HepG2 (cell line): ENCODE measurements around the gene COX14. TPM values are rescaled to one million over a fixed set of nuclear protein-coding genes. Genes with fewer than 3 reads are reported as not detected.

ENCODE experiments used
- KLF12 ChIP-seq: sonication (generic); formaldehyde crosslinking; IDR thresholded peaks from 2 replicates; pipeline ENCODE4 v1.4.0; 2020; ENCODE audit warnings: missing genetic modification reagents, borderline replicate concordance
- POLR2AphosphoS2 ChIP-seq: IDR thresholded peaks from 2 replicates; pipeline ENCODE4 v1.6.1; 2011; ENCODE audit warnings: low read depth, low read length, improper control_type of control experiment
- SAFB2 ChIP-seq: sonication (generic); formaldehyde crosslinking; IDR thresholded peaks from 2 replicates; pipeline ENCODE4 v1.5.1; 2020; ENCODE audit warnings: missing genetic modification reagents, low read depth, mild to moderate bottlenecking, borderline replicate concordance
- SIX4 ChIP-seq: sonication (generic); formaldehyde crosslinking; IDR thresholded peaks from 2 replicates; pipeline ENCODE4 v1.4.0; 2020; ENCODE audit warnings: missing genetic modification reagents
- ZC3H4 ChIP-seq: sonication (generic); formaldehyde crosslinking; IDR thresholded peaks from 2 replicates; pipeline ENCODE4 v1.4.0; 2020; ENCODE audit warnings: missing genetic modification reagents, borderline replicate concordance
- ZFP36L2 ChIP-seq: sonication (generic); formaldehyde crosslinking; IDR thresholded peaks from 2 replicates; pipeline ENCODE4 v1.4.0; 2020; ENCODE audit warnings: missing genetic modification reagents
- ZNF451 ChIP-seq: sonication (generic); formaldehyde crosslinking; IDR thresholded peaks from 2 replicates; pipeline ENCODE4 v1.5.0; 2020; ENCODE audit warnings: mild to moderate bottlenecking, missing genetic modification reagents
- ZNF598 ChIP-seq: sonication (generic); formaldehyde crosslinking; IDR thresholded peaks from 2 replicates; pipeline ENCODE4 v1.5.1; 2020; ENCODE audit warnings: mild to moderate bottlenecking, missing genetic modification reagents, borderline replicate concordance
- ZNF629 ChIP-seq: sonication (generic); formaldehyde crosslinking; conservative IDR thresholded peaks from 2 replicates; pipeline ENCODE4 v1.5.0; 2020; ENCODE audit warnings: missing genetic modification reagents
- polyA plus RNA-seq, 8 experiments: library from polyadenylated mRNA; depleted of rRNA in 3 of 8; stranded (reverse) in 7 of 8; unstranded in 1 of 8; fragments of >200 nt; fragmentation: Illumina TruSeq in 4 of 8; extraction: Trizol in 4 of 8; gene quantifications; 2 replicates each; pipeline versions ENCODE4 v1.2.1 to v1.2.3, GENCODE V29; 2011 to 2016; ENCODE audit warnings: low read depth in 4 of 8, missing spikeins in 1 of 8, mixed read lengths in 1 of 8; ENCODE audit not compliant: insufficient read depth in 1 of 8
- total RNA-seq, 5 experiments: library from RNA; depleted of rRNA; stranded (reverse); fragments of >200 nt; fragmentation: Illumina TruSeq; extraction: Trizol; gene quantifications; 2 replicates each; pipeline ENCODE4 v1.2.3, GENCODE V29; 2016; ENCODE audit warnings: low read depth in 1 of 5
- TF ChIP-seq, protein P1 (sequence below): sonication (generic); formaldehyde crosslinking; IDR thresholded peaks from 2 replicates; pipeline ENCODE4 v1.5.1; 2020; ENCODE audit warnings: missing genetic modification reagents, mild to moderate bottlenecking, borderline replicate concordance
- TF ChIP-seq, protein P2 (sequence below): sonication (generic); formaldehyde crosslinking; IDR thresholded peaks from 2 replicates; pipeline ENCODE4 v1.5.0; 2020; ENCODE audit warnings: mild to moderate bottlenecking, missing genetic modification reagents
- TF ChIP-seq, protein P3 (sequence below): sonication (generic); formaldehyde crosslinking; conservative IDR thresholded peaks from 2 replicates; pipeline ENCODE4 v1.4.0; 2020; ENCODE audit warnings: missing genetic modification reagents
- TF ChIP-seq, protein P4 (sequence below): sonication (generic); formaldehyde crosslinking; IDR thresholded peaks from 2 replicates; pipeline ENCODE4 v1.5.1; 2020; ENCODE audit warnings: mild to moderate bottlenecking, missing genetic modification reagents
- TF ChIP-seq, protein P5 (sequence below): sonication (generic); formaldehyde crosslinking; IDR thresholded peaks from 2 replicates; pipeline ENCODE4 v1.4.0; 2020; ENCODE audit warnings: missing genetic modification reagents, borderline replicate concordance

Gene COX14
- total and polyA plus RNA-seq, 2 of the 13 experiments (the other 11 are each of a cell fraction or from before 2014, with no cell fraction given) = 53.0 to 71.6 TPM

DNA sequence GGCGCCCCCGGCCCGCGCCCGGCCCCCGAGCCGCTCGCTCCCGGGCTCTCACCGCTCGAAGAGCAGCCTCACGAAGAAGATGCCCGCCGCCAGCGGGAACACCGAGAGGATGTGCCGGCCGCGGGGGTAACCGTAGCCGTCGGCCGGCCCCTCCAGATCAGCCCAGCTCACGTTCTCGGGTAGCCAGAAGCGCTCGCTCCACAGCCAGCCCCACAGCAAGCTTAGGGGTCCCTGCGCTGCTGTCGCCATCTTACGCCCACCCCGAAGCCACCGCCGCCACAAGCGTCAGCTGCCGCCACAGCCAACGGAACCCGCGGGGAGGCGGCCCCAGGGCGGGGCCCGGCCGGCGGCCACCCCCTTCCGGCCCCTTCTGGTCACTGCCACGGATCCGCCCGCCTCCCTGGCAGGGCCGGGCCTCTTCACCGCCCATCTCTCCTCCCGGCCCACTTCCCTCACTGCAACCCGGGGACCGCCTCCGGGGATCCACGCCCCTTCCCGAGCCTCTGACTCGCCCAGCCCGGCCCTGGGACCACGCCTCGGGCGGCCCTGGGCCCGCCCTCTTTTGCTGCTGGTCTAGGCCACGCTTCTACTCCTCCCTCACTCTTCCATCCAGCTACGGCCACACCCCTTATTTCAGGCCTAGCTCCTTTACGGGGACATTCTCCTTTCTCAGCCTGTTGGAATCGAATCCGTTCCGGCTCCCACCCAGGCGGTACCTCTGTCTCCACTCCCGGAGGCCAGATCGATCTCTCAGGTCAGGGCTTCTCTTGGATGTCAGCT lies 55.2 kb downstream of the COX14 start, which contains the start of gene CERS5 (continued):
- TF ChIP-seq, protein P1, sequence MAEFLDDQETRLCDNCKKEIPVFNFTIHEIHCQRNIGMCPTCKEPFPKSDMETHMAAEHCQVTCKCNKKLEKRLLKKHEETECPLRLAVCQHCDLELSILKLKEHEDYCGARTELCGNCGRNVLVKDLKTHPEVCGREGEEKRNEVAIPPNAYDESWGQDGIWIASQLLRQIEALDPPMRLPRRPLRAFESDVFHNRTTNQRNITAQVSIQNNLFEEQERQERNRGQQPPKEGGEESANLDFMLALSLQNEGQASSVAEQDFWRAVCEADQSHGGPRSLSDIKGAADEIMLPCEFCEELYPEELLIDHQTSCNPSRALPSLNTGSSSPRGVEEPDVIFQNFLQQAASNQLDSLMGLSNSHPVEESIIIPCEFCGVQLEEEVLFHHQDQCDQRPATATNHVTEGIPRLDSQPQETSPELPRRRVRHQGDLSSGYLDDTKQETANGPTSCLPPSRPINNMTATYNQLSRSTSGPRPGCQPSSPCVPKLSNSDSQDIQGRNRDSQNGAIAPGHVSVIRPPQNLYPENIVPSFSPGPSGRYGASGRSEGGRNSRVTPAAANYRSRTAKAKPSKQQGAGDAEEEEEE (CRISPR knock-in tag) = no peak
- TF ChIP-seq ZFP36L2 (CRISPR knock-in tag) (no peak), ZC3H4 (no peak), POLR2AphosphoS2 (no peak), ZNF598 (CRISPR knock-in tag) (no peak), ZNF451 (CRISPR knock-in tag) (peak; percentile 38; the same call in 1 of the 2 replicates), SAFB2 (CRISPR knock-in tag) (no peak; the same call in 1 of the 2 replicates), KLF12 (CRISPR knock-in tag) (peak; percentile 87; the same call in 1 of the 2 replicates), SIX4 (CRISPR knock-in tag) (no peak), ZNF629 (CRISPR knock-in tag) (no peak)
- TF ChIP-seq, protein P2, sequence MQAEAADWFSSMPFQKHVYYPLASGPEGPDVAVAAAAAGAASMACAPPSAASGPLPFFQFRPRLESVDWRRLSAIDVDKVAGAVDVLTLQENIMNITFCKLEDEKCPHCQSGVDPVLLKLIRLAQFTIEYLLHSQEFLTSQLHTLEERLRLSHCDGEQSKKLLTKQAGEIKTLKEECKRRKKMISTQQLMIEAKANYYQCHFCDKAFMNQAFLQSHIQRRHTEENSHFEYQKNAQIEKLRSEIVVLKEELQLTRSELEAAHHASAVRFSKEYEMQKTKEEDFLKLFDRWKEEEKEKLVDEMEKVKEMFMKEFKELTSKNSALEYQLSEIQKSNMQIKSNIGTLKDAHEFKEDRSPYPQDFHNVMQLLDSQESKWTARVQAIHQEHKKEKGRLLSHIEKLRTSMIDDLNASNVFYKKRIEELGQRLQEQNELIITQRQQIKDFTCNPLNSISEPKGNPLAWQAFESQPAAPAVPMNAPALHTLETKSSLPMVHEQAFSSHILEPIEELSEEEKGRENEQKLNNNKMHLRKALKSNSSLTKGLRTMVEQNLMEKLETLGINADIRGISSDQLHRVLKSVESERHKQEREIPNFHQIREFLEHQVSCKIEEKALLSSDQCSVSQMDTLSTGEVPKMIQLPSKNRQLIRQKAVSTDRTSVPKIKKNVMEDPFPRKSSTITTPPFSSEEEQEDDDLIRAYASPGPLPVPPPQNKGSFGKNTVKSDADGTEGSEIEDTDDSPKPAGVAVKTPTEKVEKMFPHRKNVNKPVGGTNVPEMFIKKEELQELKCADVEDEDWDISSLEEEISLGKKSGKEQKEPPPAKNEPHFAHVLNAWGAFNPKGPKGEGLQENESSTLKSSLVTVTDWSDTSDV = no peak
- TF ChIP-seq, protein P3, sequence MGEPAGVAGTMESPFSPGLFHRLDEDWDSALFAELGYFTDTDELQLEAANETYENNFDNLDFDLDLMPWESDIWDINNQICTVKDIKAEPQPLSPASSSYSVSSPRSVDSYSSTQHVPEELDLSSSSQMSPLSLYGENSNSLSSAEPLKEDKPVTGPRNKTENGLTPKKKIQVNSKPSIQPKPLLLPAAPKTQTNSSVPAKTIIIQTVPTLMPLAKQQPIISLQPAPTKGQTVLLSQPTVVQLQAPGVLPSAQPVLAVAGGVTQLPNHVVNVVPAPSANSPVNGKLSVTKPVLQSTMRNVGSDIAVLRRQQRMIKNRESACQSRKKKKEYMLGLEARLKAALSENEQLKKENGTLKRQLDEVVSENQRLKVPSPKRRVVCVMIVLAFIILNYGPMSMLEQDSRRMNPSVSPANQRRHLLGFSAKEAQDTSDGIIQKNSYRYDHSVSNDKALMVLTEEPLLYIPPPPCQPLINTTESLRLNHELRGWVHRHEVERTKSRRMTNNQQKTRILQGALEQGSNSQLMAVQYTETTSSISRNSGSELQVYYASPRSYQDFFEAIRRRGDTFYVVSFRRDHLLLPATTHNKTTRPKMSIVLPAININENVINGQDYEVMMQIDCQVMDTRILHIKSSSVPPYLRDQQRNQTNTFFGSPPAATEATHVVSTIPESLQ (CRISPR knock-in tag) = no peak
- TF ChIP-seq, protein P4, sequence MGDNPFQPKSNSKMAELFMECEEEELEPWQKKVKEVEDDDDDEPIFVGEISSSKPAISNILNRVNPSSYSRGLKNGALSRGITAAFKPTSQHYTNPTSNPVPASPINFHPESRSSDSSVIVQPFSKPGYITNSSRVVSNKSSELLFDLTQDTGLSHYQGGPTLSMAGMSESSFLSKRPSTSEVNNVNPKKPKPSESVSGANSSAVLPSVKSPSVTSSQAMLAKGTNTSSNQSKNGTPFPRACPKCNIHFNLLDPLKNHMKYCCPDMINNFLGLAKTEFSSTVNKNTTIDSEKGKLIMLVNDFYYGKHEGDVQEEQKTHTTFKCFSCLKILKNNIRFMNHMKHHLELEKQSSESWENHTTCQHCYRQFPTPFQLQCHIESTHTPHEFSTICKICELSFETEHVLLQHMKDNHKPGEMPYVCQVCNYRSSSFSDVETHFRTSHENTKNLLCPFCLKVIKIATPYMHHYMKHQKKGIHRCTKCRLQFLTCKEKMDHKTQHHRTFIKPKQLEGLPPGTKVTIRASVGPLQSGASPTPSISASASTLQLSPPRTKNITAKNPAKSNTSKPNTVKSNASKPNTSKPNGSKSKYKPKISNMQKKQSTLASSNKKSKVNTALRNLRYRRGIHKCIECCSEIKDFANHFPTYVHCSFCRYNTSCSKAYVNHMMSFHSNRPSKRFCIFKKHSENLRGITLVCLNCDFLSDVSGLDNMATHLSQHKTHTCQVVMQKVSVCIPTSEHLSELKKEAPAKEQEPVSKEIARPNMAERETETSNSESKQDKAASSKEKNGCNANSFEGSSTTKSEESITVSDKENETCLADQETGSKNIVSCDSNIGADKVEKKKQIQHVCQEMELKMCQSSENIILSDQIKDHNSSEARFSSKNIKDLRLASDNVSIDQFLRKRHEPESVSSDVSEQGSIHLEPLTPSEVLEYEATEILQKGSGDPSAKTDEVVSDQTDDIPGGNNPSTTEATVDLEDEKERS (CRISPR knock-in tag) = no peak
- TF ChIP-seq, protein P5, sequence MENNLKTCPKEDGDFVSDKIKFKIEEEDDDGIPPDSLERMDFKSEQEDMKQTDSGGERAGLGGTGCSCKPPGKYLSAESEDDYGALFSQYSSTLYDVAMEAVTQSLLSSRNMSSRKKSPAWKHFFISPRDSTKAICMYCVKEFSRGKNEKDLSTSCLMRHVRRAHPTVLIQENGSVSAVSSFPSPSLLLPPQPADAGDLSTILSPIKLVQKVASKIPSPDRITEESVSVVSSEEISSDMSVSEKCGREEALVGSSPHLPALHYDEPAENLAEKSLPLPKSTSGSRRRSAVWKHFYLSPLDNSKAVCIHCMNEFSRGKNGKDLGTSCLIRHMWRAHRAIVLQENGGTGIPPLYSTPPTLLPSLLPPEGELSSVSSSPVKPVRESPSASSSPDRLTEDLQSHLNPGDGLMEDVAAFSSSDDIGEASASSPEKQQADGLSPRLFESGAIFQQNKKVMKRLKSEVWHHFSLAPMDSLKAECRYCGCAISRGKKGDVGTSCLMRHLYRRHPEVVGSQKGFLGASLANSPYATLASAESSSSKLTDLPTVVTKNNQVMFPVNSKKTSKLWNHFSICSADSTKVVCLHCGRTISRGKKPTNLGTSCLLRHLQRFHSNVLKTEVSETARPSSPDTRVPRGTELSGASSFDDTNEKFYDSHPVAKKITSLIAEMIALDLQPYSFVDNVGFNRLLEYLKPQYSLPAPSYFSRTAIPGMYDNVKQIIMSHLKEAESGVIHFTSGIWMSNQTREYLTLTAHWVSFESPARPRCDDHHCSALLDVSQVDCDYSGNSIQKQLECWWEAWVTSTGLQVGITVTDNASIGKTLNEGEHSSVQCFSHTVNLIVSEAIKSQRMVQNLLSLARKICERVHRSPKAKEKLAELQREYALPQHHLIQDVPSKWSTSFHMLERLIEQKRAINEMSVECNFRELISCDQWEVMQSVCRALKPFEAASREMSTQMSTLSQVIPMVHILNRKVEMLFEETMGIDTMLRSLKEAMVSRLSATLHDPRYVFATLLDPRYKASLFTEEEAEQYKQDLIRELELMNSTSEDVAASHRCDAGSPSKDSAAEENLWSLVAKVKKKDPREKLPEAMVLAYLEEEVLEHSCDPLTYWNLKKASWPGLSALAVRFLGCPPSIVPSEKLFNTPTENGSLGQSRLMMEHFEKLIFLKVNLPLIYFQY (CRISPR knock-in tag) = peak; percentile 82
